ENCODE measurements around the gene CD40LG.

The CD40LG gene

GRCh38 chrX:136647677-136648360 lies at the start of gene CD40LG:
CD40LG (plus strand) TSS chrX:136648158; CDS start chrX:136648249, 91 bp downstream.
- no peak for TF ChIP-seq CTCF (conservative IDR thresholded peaks at IDR 0.05; ENCODE audit: low read depth, low read length)
- DNase-seq (ENCODE audit: low read depth) = no peak
- H3K4me3 ChIP-seq (ENCODE audit: low read depth, low read length) = no peak within 1 kb of the TSS

GRCh38 chrX:136598631-136599030 lies 49.3 kb upstream of the CD40LG start:
- H3K4me3 ChIP-seq (ENCODE audit: low read depth, low read length) = no peak overlapping the region
- DNase-seq (ENCODE audit: low read depth) = no peak
- TF ChIP-seq CTCF (conservative IDR thresholded peaks at IDR 0.05; ENCODE audit: low read depth, low read length) = no peak

GRCh38 chrX:136600059-136600458 lies 47.9 kb upstream of the CD40LG start:
- TF ChIP-seq CTCF (conservative IDR thresholded peaks at IDR 0.05; ENCODE audit: low read depth, low read length) = no peak
- H3K4me3 ChIP-seq (ENCODE audit: low read depth, low read length) = no peak overlapping the region
- DNase-seq (ENCODE audit: low read depth) = no peak

GRCh38 chrX:136607236-136607635 lies 40.7 kb upstream of the CD40LG start:
- no peak for TF ChIP-seq CTCF (conservative IDR thresholded peaks at IDR 0.05; ENCODE audit: low read depth, low read length)
- H3K4me3 ChIP-seq (ENCODE audit: low read depth, low read length) = no peak overlapping the region
- no peak for DNase-seq (ENCODE audit: low read depth)

- H3K4me3 ChIP-seq (ENCODE audit: low read depth, low read length) = no peak overlapping the region
- DNase-seq (ENCODE audit: low read depth) = peak; percentile 50
- TF ChIP-seq CTCF (conservative IDR thresholded peaks at IDR 0.05; ENCODE audit: low read depth, low read length) = peak; percentile 50
These were observed 39.5 kb upstream of the CD40LG start for GRCh38 chrX:136608295-136608933.

- H3K4me3 ChIP-seq (ENCODE audit: low read depth, low read length) = no peak overlapping the region
- no peak for TF ChIP-seq CTCF (conservative IDR thresholded peaks at IDR 0.05; ENCODE audit: low read depth, low read length)
- DNase-seq (ENCODE audit: low read depth) = no peak
These were observed 30.8 kb upstream of the CD40LG start for GRCh38 chrX:136616987-136617685.

Data from choroid plexus epithelial cell (primary cell).